Suprapubic skin (tissue), 3 donors: Measurements from ENCODE around the gene SMARCE1.

Experiments
- POLR2AphosphoS5 ChIP-seq, 3 donors: sonication (generic); formaldehyde crosslinking; IDR thresholded peaks; one replicate each; pipeline ENCODE4 v1.6.1; 2017; ENCODE audit warnings: antibody characterized with exemption in 3 of 3
- TF ChIP-seq, protein P1 (sequence below), 2 donors: fragments of 200-600 bp in 1 of 2; fragments of 450-650 bp in 1 of 2; sonication (generic) in 1 of 2; IDR thresholded peaks; one replicate each; pipeline ENCODE4 v1.5.1; 2016 to 2019; ENCODE audit warnings: antibody characterized with exemption in 2 of 2, mild to moderate bottlenecking in 1 of 2, moderate library complexity in 1 of 2

GRCh38 chr17:40637931-40638330, 9.7 kb downstream of the SMARCE1 start:
- TF ChIP-seq, protein P1, sequence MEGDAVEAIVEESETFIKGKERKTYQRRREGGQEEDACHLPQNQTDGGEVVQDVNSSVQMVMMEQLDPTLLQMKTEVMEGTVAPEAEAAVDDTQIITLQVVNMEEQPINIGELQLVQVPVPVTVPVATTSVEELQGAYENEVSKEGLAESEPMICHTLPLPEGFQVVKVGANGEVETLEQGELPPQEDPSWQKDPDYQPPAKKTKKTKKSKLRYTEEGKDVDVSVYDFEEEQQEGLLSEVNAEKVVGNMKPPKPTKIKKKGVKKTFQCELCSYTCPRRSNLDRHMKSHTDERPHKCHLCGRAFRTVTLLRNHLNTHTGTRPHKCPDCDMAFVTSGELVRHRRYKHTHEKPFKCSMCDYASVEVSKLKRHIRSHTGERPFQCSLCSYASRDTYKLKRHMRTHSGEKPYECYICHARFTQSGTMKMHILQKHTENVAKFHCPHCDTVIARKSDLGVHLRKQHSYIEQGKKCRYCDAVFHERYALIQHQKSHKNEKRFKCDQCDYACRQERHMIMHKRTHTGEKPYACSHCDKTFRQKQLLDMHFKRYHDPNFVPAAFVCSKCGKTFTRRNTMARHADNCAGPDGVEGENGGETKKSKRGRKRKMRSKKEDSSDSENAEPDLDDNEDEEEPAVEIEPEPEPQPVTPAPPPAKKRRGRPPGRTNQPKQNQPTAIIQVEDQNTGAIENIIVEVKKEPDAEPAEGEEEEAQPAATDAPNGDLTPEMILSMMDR (IDR thresholded peaks at IDR 0.05), result no peak
- TF ChIP-seq POLR2AphosphoS5 (IDR thresholded peaks at IDR 0.05), result no peak
